ENCODE results near the gene ITGB7. TPM values are rescaled to one million over a fixed set of nuclear protein-coding genes. Genes with fewer than 3 reads are reported as not detected.

The ITGB7 gene
- total RNA-seq, 4 donors from 2014 or later, result 1.1 to 1.8 (median 1.4) TPM

DNA sequence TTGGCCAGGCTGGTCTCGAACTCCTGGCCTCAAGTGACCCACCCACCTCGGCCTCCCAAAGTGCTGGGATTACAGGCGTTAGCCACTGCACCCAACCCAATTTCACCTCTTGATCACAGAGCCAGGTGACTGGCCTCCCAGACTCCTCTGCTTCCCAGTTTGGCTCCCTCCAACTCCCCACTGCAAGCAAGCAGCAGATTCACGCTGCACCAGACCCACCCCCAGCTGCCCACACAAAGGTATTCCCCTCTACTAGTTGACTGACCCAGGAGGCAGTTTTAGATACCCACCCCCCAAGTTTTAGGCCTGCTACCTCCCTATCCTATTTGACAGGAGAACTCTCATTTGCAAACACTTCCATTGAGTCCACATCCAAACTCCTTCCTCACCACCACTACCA lies 19.8 kb upstream of the ITGB7 start:
- H3K27me3 ChIP-seq, result no peaks in the 10 kb centered on the region
- H3K27ac ChIP-seq (replicated peaks in 1 of 4), result peak overlapping the region in 1 of 4 donors; percentile 33
- 93% methylated on average over 4 of the region's 4 CpGs for WGBS
- H3K9me3 ChIP-seq, result no peaks in the 10 kb centered on the region
- TF ChIP-seq EP300 (IDR thresholded peaks at IDR 0.05), result no peak
- TF ChIP-seq POLR2AphosphoS5 (IDR thresholded peaks at IDR 0.05), result no peak
- TF ChIP-seq, protein P1, sequence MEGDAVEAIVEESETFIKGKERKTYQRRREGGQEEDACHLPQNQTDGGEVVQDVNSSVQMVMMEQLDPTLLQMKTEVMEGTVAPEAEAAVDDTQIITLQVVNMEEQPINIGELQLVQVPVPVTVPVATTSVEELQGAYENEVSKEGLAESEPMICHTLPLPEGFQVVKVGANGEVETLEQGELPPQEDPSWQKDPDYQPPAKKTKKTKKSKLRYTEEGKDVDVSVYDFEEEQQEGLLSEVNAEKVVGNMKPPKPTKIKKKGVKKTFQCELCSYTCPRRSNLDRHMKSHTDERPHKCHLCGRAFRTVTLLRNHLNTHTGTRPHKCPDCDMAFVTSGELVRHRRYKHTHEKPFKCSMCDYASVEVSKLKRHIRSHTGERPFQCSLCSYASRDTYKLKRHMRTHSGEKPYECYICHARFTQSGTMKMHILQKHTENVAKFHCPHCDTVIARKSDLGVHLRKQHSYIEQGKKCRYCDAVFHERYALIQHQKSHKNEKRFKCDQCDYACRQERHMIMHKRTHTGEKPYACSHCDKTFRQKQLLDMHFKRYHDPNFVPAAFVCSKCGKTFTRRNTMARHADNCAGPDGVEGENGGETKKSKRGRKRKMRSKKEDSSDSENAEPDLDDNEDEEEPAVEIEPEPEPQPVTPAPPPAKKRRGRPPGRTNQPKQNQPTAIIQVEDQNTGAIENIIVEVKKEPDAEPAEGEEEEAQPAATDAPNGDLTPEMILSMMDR (IDR thresholded peaks at IDR 0.05), result no peak
- no peak for TF ChIP-seq POLR2A (IDR thresholded peaks at IDR 0.05; ENCODE audit: low read depth)
- no peak overlapping the region for H3K4me3 ChIP-seq
- DNase-seq (ENCODE audit: extremely low spot score), result no peak
- peaks cover 0 to 25% (median 6%) of the 10 kb centered on the region in 4 donors for H3K36me3 ChIP-seq
- H3K4me1 ChIP-seq, result peaks cover 41 to 82% (median 80%) of the 10 kb centered on the region in 4 donors
- intact Hi-C loops (cut with DNase I), result no loop called here

- no peaks in the 10 kb centered on the region for H3K27me3 ChIP-seq
- 83% methylated on average over 10 of the region's 10 CpGs for WGBS
- H3K36me3 ChIP-seq, result peaks cover 0 to 25% (median 6%) of the 10 kb centered on the region in 4 donors
- intact Hi-C loops (cut with DNase I), result no loop called here
- no peak for DNase-seq (ENCODE audit: extremely low spot score)
- peak overlapping the region; percentile 96 to 99 (median 98) for H3K27ac ChIP-seq (replicated peaks in 1 of 4)
- no peak overlapping the region for H3K4me3 ChIP-seq
- TF ChIP-seq, protein P1 (IDR thresholded peaks at IDR 0.05), result no peak
- TF ChIP-seq POLR2A (IDR thresholded peaks at IDR 0.05; ENCODE audit: low read depth), result no peak
- TF ChIP-seq POLR2AphosphoS5 (IDR thresholded peaks at IDR 0.05), result no peak
- TF ChIP-seq EP300 (IDR thresholded peaks at IDR 0.05), result no peak
- H3K4me1 ChIP-seq, result peaks cover 32 to 80% (median 78%) of the 10 kb centered on the region in 4 donors
- no peaks in the 10 kb centered on the region for H3K9me3 ChIP-seq
Measured at GRCh38 chr12:53225635-53226424, 18.8 kb upstream of the ITGB7 start.

DNA sequence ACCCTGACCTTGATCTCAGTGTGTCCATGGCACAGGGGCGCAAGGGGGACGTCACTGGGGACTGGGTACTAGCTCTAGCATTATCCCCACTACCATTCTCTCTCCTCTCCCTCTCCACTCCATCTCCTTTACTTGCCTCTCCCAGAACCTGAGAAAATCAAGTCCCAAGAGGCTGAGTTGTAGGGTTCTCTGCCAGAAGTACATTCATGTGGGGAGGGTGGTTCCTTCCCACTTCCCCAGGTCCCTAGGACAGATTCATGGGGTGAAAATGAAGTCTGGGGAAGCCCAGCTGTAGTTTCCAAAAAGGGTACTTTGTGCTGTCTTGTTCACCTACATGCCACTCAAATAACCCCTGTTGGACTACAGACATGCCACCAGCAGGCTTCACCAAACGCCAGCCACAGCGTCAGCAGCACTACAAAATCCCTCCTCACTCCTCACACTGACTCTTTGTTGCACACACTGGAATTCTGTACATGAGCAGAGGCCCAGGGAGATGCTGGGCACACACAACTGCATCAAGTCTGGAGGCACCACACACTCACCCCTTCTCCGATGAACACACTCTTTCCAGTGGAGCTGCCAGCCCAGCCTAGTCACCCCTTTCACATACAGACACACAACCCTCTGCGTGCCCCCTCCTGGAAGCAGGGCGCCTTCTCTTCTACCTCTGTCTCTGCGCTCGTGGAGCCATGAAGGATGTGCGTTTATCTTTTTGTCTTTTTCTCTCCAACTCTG lies 18.0 kb upstream of the ITGB7 start:
- H3K4me3 ChIP-seq, result no peak overlapping the region
- H3K9me3 ChIP-seq, result no peaks in the 10 kb centered on the region
- H3K4me1 ChIP-seq, result peaks cover 32 to 80% (median 77%) of the 10 kb centered on the region in 4 donors
- H3K36me3 ChIP-seq, result peaks cover 0 to 25% (median 6%) of the 10 kb centered on the region in 4 donors
- WGBS, result 66% methylated on average over 10 of the region's 10 CpGs
- H3K27me3 ChIP-seq, result no peaks in the 10 kb centered on the region
- intact Hi-C loops (cut with DNase I), result no loop called here
- TF ChIP-seq POLR2AphosphoS5 (IDR thresholded peaks at IDR 0.05) (peak in 1 of 2 donors; percentile 16), POLR2A (IDR thresholded peaks at IDR 0.05; ENCODE audit: low read depth) (no peak)
- H3K27ac ChIP-seq (replicated peaks in 1 of 4), result peak overlapping the region; percentile 96 to 99 (median 98)
- DNase-seq (ENCODE audit: extremely low spot score), result no peak

GRCh38 chr12:53224061-53224896 lies 17.2 kb upstream of the ITGB7 start:
- H3K4me3 ChIP-seq, result no peak overlapping the region
- peak overlapping the region; percentile 96 to 99 (median 98) for H3K27ac ChIP-seq (replicated peaks in 1 of 4)
- no peak for TF ChIP-seq POLR2A (IDR thresholded peaks at IDR 0.05; ENCODE audit: low read depth)
- TF ChIP-seq, protein P1 (IDR thresholded peaks at IDR 0.05), result peak in 1 of 3 experiments; percentile 35
- TF ChIP-seq EP300 (IDR thresholded peaks at IDR 0.05), result no peak
- TF ChIP-seq POLR2AphosphoS5 (IDR thresholded peaks at IDR 0.05), result no peak
- no peaks in the 10 kb centered on the region for H3K27me3 ChIP-seq
- peaks cover 38 to 78% (median 77%) of the 10 kb centered on the region in 4 donors for H3K4me1 ChIP-seq
- DNase-seq (ENCODE audit: extremely low spot score), result no peak
- WGBS, result 51% methylated on average over 11 of the region's 11 CpGs
- intact Hi-C loops (cut with DNase I), result no loop called here
- no peaks in the 10 kb centered on the region for H3K9me3 ChIP-seq
- peaks cover 0 to 25% (median 6%) of the 10 kb centered on the region in 4 donors for H3K36me3 ChIP-seq
